H9 (cell line): ENCODE results near the gene NRCAM. TPM values are rescaled to one million over a fixed set of nuclear protein-coding genes. Genes with fewer than 3 reads are reported as not detected.

Source experiments
- DNase-seq: peaks from one replicate; pipeline ENCODE4 v3.0.0-alpha.2; 2017
- H2AFZ ChIP-seq: one replicate; pipeline ENCODE4 v1.6.1; 2013; ENCODE audit warnings: mild to moderate bottlenecking, low read length, control low read depth, moderate library complexity
- H2AK5ac ChIP-seq: 2 replicates; pipeline ENCODE4 v1.6.1; 2013; ENCODE audit warnings: low read length, control low read depth, mixed read lengths; ENCODE audit not compliant: insufficient read length
- H2BK120ac ChIP-seq: one replicate; pipeline ENCODE4 v1.6.1; 2013; ENCODE audit warnings: low read depth, mild to moderate bottlenecking, low read length, control low read depth, inconsistent platforms; ENCODE audit not compliant: poor library complexity, severe bottlenecking
- H2BK12ac ChIP-seq: 2 replicates; pipeline ENCODE4 v1.6.1; 2013; ENCODE audit warnings: low read length, control low read depth, mixed read lengths, low read depth; ENCODE audit not compliant: insufficient read length
- H2BK15ac ChIP-seq: 2 replicates; pipeline ENCODE4 v1.6.1; 2013; ENCODE audit warnings: low read depth, low read length, control low read depth
- H2BK20ac ChIP-seq: one replicate; pipeline ENCODE4 v1.6.1; 2013; ENCODE audit warnings: low read depth, mild to moderate bottlenecking, low read length, control low read depth, inconsistent platforms; ENCODE audit not compliant: poor library complexity, severe bottlenecking
- H2BK5ac ChIP-seq: 2 replicates; pipeline ENCODE4 v1.6.1; 2013; ENCODE audit warnings: low read length, control low read depth, mixed read lengths; ENCODE audit not compliant: insufficient read length
- H3K14ac ChIP-seq: 2 replicates; pipeline ENCODE4 v1.6.1; 2013; ENCODE audit warnings: low read length, control low read depth; ENCODE audit not compliant: insufficient read depth
- H3K18ac ChIP-seq: 2 replicates; pipeline ENCODE4 v1.6.1; 2013; ENCODE audit warnings: low read depth, mild to moderate bottlenecking, mixed read lengths, low read length, control low read depth; ENCODE audit not compliant: insufficient read length
- H3K23ac ChIP-seq: 2 replicates; pipeline ENCODE4 v1.6.1; 2013; ENCODE audit warnings: low read length, control low read depth, mixed read lengths, low read depth; ENCODE audit not compliant: insufficient read length
- H3K23me2 ChIP-seq: 2 replicates; pipeline ENCODE4 v1.6.1; 2013; ENCODE audit warnings: low read depth, mild to moderate bottlenecking, mixed read lengths, low read length, control low read depth; ENCODE audit not compliant: insufficient read length, poor library complexity, severe bottlenecking
- H3K27ac ChIP-seq: 2 replicates; pipeline ENCODE4 v1.5.1; 2013; ENCODE audit warnings: low read length, control low read depth, mixed read lengths, low read depth; ENCODE audit not compliant: insufficient read length
- H3K27me3 ChIP-seq: 2 replicates; pipeline ENCODE4 v1.6.1; 2013; ENCODE audit warnings: low read length, control low read depth, inconsistent platforms; ENCODE audit not compliant: insufficient read depth
- H3K4ac ChIP-seq: 2 replicates; pipeline ENCODE4 v1.6.1; 2013; ENCODE audit warnings: low read depth, mild to moderate bottlenecking, control low read depth, inconsistent platforms, low read length, moderate library complexity
- H3K4me1 ChIP-seq: 2 replicates; pipeline ENCODE4 v1.6.1; 2013; ENCODE audit warnings: low read length, control low read depth, inconsistent platforms; ENCODE audit not compliant: insufficient read depth
- H3K4me2 ChIP-seq: 2 replicates; pipeline ENCODE4 v1.6.1; 2013; ENCODE audit warnings: low read length, control low read depth, mixed read lengths; ENCODE audit not compliant: insufficient read length, insufficient read depth
- H3K56ac ChIP-seq: 2 replicates; pipeline ENCODE4 v1.6.1; 2013; ENCODE audit warnings: low read depth, mild to moderate bottlenecking, mixed read lengths, low read length, control low read depth; ENCODE audit not compliant: insufficient read length
- H3K79me1 ChIP-seq: 2 replicates; pipeline ENCODE4 v1.6.1; 2013; ENCODE audit warnings: low read depth, mild to moderate bottlenecking, moderate library complexity, low read length, control low read depth, inconsistent platforms; ENCODE audit not compliant: insufficient read depth, poor library complexity, severe bottlenecking
- H3K79me2 ChIP-seq: 2 replicates; pipeline ENCODE4 v1.6.1; 2013; ENCODE audit warnings: low read length, control low read depth, inconsistent platforms; ENCODE audit not compliant: insufficient read depth
- H3K9ac ChIP-seq: 2 replicates; pipeline ENCODE4 v1.6.1; 2013; ENCODE audit warnings: low read length, control low read depth, mixed read lengths; ENCODE audit not compliant: insufficient read length; ENCODE audit errors: extremely low read depth
- H3K9me3 ChIP-seq: one replicate; pipeline ENCODE4 v1.6.1; 2013; ENCODE audit warnings: low read depth, low read length, inconsistent platforms; ENCODE audit not compliant: control insufficient read depth
- H3T11ph ChIP-seq: one replicate; pipeline ENCODE4 v1.6.1; 2013; ENCODE audit warnings: mild to moderate bottlenecking, low read length, control low read depth, inconsistent platforms
- H4K20me1 ChIP-seq: one replicate; pipeline ENCODE4 v1.6.1; 2013; ENCODE audit not compliant: control insufficient read depth, insufficient read length, insufficient read depth
- H4K5ac ChIP-seq: 2 replicates; pipeline ENCODE4 v1.6.1; 2013; ENCODE audit warnings: low read depth, mild to moderate bottlenecking, mixed read lengths, low read length, control low read depth; ENCODE audit not compliant: insufficient read length
- H4K8ac ChIP-seq: replicated peaks from 2 replicates; pipeline ENCODE4 v1.6.1; 2013; ENCODE audit warnings: low read length, control low read depth, mixed read lengths, low read depth; ENCODE audit not compliant: insufficient read length
- H4K91ac ChIP-seq: 2 replicates; pipeline ENCODE4 v1.6.1; 2013; ENCODE audit warnings: low read depth, mild to moderate bottlenecking, moderate library complexity, mixed read lengths, low read length, control low read depth; ENCODE audit not compliant: insufficient read length
- H3K27ac Mint-ChIP-seq, 3 experiments: 2 replicates in 2 of 3; 3 replicates in 1 of 3; pipeline ENCODE4 v1.8.0; 2020 to 2021; ENCODE audit warnings: mixed read lengths in 3 of 3, mild to moderate bottlenecking in 1 of 3, moderate library complexity in 1 of 3
- H3K27me3 Mint-ChIP-seq: 2 replicates; pipeline ENCODE4 v1.8.0; 2021; ENCODE audit warnings: low read depth, mild to moderate bottlenecking, moderate library complexity, mixed read lengths
- H3K36me3 Mint-ChIP-seq, 3 experiments: 2 replicates in 2 of 3; 3 replicates in 1 of 3; pipeline ENCODE4 v1.8.0; 2020 to 2021; ENCODE audit warnings: low read depth in 3 of 3, mixed read lengths in 3 of 3; ENCODE audit not compliant: insufficient read depth in 1 of 3
- H3K4me1 Mint-ChIP-seq, 2 experiments: 2 replicates each; pipeline ENCODE4 v1.8.0; 2020; ENCODE audit warnings: mixed read lengths in 2 of 2
- H3K4me3 Mint-ChIP-seq, 2 experiments: 2 replicates in 1 of 2; 3 replicates in 1 of 2; pipeline ENCODE4 v1.8.0; 2020 to 2021; ENCODE audit warnings: mild to moderate bottlenecking in 2 of 2, mixed read lengths in 2 of 2, moderate library complexity in 1 of 2
- H3K9me3 Mint-ChIP-seq, 2 experiments: 2 replicates in 1 of 2; 3 replicates in 1 of 2; pipeline ENCODE4 v1.8.0; 2020; ENCODE audit warnings: mild to moderate bottlenecking in 2 of 2, mixed read lengths in 2 of 2, moderate library complexity in 1 of 2
- WGBS: extraction: QIAGEN DNeasy Blood & Tissue Kit; methylation state at CpG from one replicate; pipeline ENCODE4 v1.1.7; 2013; ENCODE audit warnings: missing lambda C conversion rate, low lambda C conversion rate, mixed read lengths; ENCODE audit not compliant: insufficient read length; ENCODE audit errors: extremely low coverage; 5-methylcytosine and 5-hydroxymethylcytosine counted together
- total RNA-seq: library from RNA; stranded (reverse); gene quantifications from 2 replicates; pipeline ENCODE4 v1.2.1, GENCODE V29; 2021
- TF ChIP-seq, protein P1 (sequence below): fragments of 200-600 bp; sonication (generic); conservative IDR thresholded peaks from 3 replicates; pipeline ENCODE4 v1.8.0; 2021; ENCODE audit warnings: antibody characterized with exemption, mild to moderate bottlenecking

Gene NRCAM
- total RNA-seq, 1 experiment from 2014 or later = 2.3 TPM

DNA sequence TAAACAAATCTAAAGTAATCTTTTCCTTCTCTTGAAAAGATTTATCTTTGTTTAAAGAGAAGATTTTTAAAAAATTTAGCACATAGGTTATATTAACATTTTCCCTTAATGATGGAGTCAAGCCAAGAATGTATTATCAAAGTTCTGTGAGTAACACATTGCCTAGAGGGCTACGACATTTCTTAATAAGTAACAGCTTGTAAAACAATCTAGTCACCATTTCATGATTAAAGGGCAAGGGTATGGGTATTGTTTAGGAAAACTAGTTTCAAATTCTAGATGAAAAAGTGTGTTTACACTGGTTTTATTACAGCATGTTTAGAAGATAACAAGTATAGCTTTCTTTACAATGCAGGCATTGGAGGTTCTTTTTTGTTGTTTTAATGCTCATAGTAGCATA is 297.5 kb downstream of the NRCAM start:
- H3K14ac ChIP-seq = no peak overlapping the region
- H2AK5ac ChIP-seq = no peak overlapping the region
- 0 out of 2 replicates have a peak, but pooled peaks cover 2% of the 10 kb centered on the region for H3K4me1 ChIP-seq
- no peak overlapping the region for H3K4me3 Mint-ChIP-seq
- H2BK5ac ChIP-seq = no peak overlapping the region
- H3K9ac ChIP-seq = no peak overlapping the region
- no peak overlapping the region for H3K27ac ChIP-seq
- no peak overlapping the region for H2BK15ac ChIP-seq
- H3K56ac ChIP-seq = no peak overlapping the region
- no peaks in the 10 kb centered on the region for H3K36me3 Mint-ChIP-seq
- no peaks in the 10 kb centered on the region for H3K23me2 ChIP-seq
- H3K9me3 Mint-ChIP-seq = no peaks in the 10 kb centered on the region
- H3K18ac ChIP-seq = no peak overlapping the region
- H4K8ac ChIP-seq = no peak overlapping the region
- H4K5ac ChIP-seq = no peak overlapping the region
- H3K79me2 ChIP-seq = no peaks in the 10 kb centered on the region
- no peak overlapping the region for H3K4ac ChIP-seq
- no peaks in the 10 kb centered on the region for H3K9me3 ChIP-seq
- TF ChIP-seq, protein P1, sequence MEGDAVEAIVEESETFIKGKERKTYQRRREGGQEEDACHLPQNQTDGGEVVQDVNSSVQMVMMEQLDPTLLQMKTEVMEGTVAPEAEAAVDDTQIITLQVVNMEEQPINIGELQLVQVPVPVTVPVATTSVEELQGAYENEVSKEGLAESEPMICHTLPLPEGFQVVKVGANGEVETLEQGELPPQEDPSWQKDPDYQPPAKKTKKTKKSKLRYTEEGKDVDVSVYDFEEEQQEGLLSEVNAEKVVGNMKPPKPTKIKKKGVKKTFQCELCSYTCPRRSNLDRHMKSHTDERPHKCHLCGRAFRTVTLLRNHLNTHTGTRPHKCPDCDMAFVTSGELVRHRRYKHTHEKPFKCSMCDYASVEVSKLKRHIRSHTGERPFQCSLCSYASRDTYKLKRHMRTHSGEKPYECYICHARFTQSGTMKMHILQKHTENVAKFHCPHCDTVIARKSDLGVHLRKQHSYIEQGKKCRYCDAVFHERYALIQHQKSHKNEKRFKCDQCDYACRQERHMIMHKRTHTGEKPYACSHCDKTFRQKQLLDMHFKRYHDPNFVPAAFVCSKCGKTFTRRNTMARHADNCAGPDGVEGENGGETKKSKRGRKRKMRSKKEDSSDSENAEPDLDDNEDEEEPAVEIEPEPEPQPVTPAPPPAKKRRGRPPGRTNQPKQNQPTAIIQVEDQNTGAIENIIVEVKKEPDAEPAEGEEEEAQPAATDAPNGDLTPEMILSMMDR = no peak
- no CpG with 5 or more reads among the region's 1 CpG for WGBS
- no peak overlapping the region for H2AFZ ChIP-seq
- H4K20me1 ChIP-seq = no peaks in the 10 kb centered on the region
- H2BK20ac ChIP-seq = no peak overlapping the region
- no peak overlapping the region for H2BK120ac ChIP-seq
- no peaks in the 10 kb centered on the region for H3K79me1 ChIP-seq
- no peaks in the 10 kb centered on the region for H3K27me3 Mint-ChIP-seq
- H2BK12ac ChIP-seq = no peak overlapping the region
- H3K27me3 ChIP-seq = no peaks in the 10 kb centered on the region
- no peak overlapping the region for H3K27ac Mint-ChIP-seq
- H4K91ac ChIP-seq = no peak overlapping the region
- no peak overlapping the region for H3T11ph ChIP-seq
- H3K23ac ChIP-seq = no peak overlapping the region
- no peak overlapping the region for H3K4me2 ChIP-seq
- peaks cover 4 to 5% of the 10 kb centered on the region in 2 experiments for H3K4me1 Mint-ChIP-seq
- DNase-seq = no peak
